Superior temporal gyrus (tissue), 1 donor: ENCODE results near the gene SLC17A9.
"Not testable (repeated sequence)": the region's sequence is repeated elsewhere in the genome, so short reads cannot be mapped to it uniquely, and the experiment has no call there.

Experiments
- DNase-seq: peaks from one replicate; pipeline ENCODE4 v3.0.0-alpha.2; 2016; ENCODE audit errors: extremely low spot score

The SLC17A9 gene

GRCh38 chr20:62956387-62957135 is 4.1 kb downstream of the SLC17A9 start:
- no peak for DNase-seq

GRCh38 chr20:62957136-62958117 is 4.9 kb downstream of the SLC17A9 start:
- DNase-seq, result no peak

- DNase-seq, result no peak
These were observed 6.0 kb downstream of the SLC17A9 start for GRCh38 chr20:62958388-62959100.

GRCh38 chr20:62959101-62959971 is 6.8 kb downstream of the SLC17A9 start:
- DNase-seq, result no peak

- no peak for DNase-seq
These were observed 7.5 kb downstream of the SLC17A9 start for GRCh38 chr20:62959998-62960436.

- DNase-seq, result not testable (repeated sequence)
These were observed 8.2 kb downstream of the SLC17A9 start for GRCh38 chr20:62960446-62961309.

GRCh38 chr20:62961310-62961783 is 8.8 kb downstream of the SLC17A9 start:
- DNase-seq, result no peak

- no peak for DNase-seq
These were observed 9.3 kb downstream of the SLC17A9 start for GRCh38 chr20:62961799-62962198.

- DNase-seq, result no peak
These were observed 9.8 kb downstream of the SLC17A9 start for GRCh38 chr20:62962221-62962879.

- no peak for DNase-seq
These were observed 10.5 kb downstream of the SLC17A9 start for GRCh38 chr20:62962891-62963613.

- no peak for DNase-seq
These were observed 11.3 kb downstream of the SLC17A9 start for GRCh38 chr20:62963614-62964397.

GRCh38 chr20:62964700-62965099 is 12.2 kb downstream of the SLC17A9 start:
- DNase-seq, result peak; percentile 24

- DNase-seq, result no peak
These were observed 12.9 kb downstream of the SLC17A9 start for GRCh38 chr20:62965363-62965771.

- no peak for DNase-seq
These were observed 14.0 kb downstream of the SLC17A9 start for GRCh38 chr20:62966212-62967148.

GRCh38 chr20:62967149-62967501 is 14.6 kb downstream of the SLC17A9 start:
- no peak for DNase-seq

- no peak for DNase-seq
These were observed 15.3 kb downstream of the SLC17A9 start for GRCh38 chr20:62967628-62968351.
